ENCODE data around the gene HBEGF.
A peak's percentile ranks its signal among the peaks of the same experiment; 100 is the strongest.

HBEGF gene

DNA sequence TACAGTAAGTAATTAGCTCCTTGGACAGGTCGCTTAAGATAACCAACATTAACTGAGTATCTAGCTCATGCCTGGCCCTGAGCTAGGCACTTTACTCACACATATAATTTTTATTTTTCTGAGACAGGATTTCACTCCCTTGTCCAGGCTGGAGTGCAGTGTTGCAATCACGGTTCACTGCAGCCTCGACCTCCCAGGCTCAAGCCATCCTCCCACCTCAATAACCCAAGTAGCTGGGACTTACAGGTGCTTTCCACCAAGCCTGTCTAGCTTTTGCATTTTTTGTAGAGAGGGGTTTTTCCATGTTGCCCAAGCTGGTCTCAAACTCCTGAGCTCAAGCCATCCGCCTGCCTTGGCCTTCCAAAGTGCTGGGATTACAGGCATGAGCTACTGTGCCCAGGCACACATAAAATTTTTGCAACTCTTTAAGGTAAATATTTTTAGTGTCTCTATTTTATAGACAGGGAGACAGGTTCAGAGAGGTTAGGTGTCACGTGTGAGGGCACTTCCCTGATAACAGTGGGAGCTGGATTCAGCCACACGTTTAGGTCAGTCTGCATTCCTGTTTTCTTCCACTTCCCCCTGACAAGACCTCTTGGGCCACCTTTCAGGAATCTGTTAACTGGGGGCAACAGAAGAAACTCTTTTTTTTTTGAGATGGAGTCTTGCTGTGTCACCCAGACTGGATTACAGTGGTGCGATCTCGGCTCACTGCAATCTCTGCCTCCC is 18.2 kb downstream of the HBEGF start:
- TF ChIP-seq CTCF (IDR thresholded peaks at IDR 0.05; ENCODE audit: low read depth, low read length, missing control alignments), result no peak
- no peak for DNase-seq (ENCODE audit: extremely low read depth, low read depth)
- no peak overlapping the region for H3K4me3 ChIP-seq (replicated peaks; ENCODE audit: low read depth, low read length)

DNA sequence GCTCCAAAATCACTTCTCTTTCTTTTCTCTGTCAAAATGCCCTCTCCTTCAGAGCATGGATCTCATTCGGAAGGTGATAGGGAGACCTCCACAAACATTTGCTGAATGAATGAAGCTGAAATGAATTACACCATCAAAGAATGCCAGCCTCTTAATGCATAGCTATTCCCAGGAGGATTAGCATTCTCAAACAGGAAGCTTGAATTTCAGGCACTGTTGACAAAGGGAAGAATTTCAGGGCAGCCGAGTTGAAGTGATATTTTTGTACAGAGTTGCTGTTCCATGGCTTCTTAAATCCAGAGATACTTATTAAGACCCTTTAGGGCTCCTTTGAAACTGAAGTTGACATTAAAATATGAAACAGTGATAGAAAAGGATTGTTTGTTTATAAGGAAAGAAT is 18.8 kb downstream of the HBEGF start:
- no peak overlapping the region for H3K4me3 ChIP-seq (replicated peaks; ENCODE audit: low read depth, low read length)
- no peak for DNase-seq (ENCODE audit: extremely low read depth, low read depth)

GRCh38 chr5:140325486-140325885 is 20.9 kb downstream of the HBEGF start:
- DNase-seq (ENCODE audit: extremely low read depth, low read depth), result no peak
- TF ChIP-seq CTCF (IDR thresholded peaks at IDR 0.05; ENCODE audit: low read depth, low read length, missing control alignments), result no peak

More for the DNA sequence above, 18.8 kb downstream of the HBEGF start:
- TF ChIP-seq CTCF (IDR thresholded peaks at IDR 0.05; ENCODE audit: low read depth, low read length, missing control alignments), result no peak

GRCh38 chr5:140324617-140325241 is 21.7 kb downstream of the HBEGF start:
- no peak overlapping the region for H3K4me3 ChIP-seq (replicated peaks; ENCODE audit: low read depth, low read length)
- no peak for DNase-seq (ENCODE audit: extremely low read depth, low read depth)
- no peak for TF ChIP-seq CTCF (IDR thresholded peaks at IDR 0.05; ENCODE audit: low read depth, low read length, missing control alignments)

More at GRCh38 chr5:140325486-140325885, 20.9 kb downstream of the HBEGF start:
- H3K4me3 ChIP-seq (replicated peaks; ENCODE audit: low read depth, low read length), result no peak overlapping the region

DNA sequence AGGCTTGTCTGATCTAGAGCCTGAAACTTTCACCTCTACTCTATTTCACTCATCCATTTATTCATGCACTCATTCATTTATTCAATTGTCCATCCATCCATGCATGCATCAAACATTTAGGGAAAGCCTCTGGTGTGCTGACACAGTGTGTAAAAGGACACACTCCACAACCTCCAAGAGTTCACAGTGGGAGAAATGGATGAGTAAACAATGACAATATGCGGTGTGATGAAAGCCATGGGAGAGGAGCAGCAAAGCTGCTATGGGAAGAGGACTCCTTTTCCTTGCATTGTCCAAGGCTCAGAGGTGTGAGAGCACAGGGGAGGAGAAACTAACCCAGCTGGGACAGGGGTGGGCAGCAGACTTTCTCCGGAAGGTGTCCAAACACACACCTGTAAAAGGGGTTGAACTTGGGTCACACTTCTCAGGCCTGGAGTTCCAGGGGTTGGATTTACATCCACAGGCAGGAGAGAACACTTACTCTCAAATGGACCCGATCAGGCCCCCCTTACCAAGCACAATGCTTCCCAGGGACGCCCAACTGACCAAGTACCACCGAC is 22.3 kb downstream of the HBEGF start:
- TF ChIP-seq CTCF (IDR thresholded peaks at IDR 0.05; ENCODE audit: low read depth, low read length, missing control alignments), result no peak

GRCh38 chr5:140322751-140323731 is 23.4 kb downstream of the HBEGF start:
- no peak for TF ChIP-seq CTCF (IDR thresholded peaks at IDR 0.05; ENCODE audit: low read depth, low read length, missing control alignments)
- H3K4me3 ChIP-seq (replicated peaks; ENCODE audit: low read depth, low read length), result no peak overlapping the region
- peak; percentile 39 for DNase-seq (ENCODE audit: extremely low read depth, low read depth)

More for the DNA sequence above, 22.3 kb downstream of the HBEGF start:
- no peak overlapping the region for H3K4me3 ChIP-seq (replicated peaks; ENCODE audit: low read depth, low read length)
- no peak for DNase-seq (ENCODE audit: extremely low read depth, low read depth)
